ENCODE results near the gene PCDHA1.

PCDHA1 gene

DNA sequence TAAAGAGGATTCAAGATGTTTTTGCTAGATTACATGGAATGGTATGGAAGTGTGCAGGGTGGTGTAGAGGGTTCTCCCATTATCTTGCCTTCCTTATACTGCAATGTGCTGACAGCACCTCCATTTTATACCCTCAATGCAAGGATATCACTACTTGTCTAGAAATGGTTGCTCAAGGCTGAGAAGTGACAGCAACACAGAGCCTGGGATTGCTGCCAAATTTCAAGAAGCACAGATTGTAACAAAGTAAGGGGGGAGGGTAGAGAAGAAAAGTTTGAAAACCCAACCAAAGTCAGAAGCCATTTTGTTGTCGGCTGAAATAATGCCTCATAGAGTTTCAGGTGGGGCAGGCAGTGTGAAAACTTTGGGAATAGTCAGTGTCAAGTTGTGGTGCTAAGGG is 210.1 kb downstream of the PCDHA1 start:
- Histone ChIP-seq H3K79me1 (ENCODE audit: low read length) (no peaks in the 10 kb centered on the region), H3K79me2 (ENCODE audit: control insufficient read depth, insufficient read depth, low read length, poor library complexity) (no peaks in the 10 kb centered on the region), H2BK5ac (ENCODE audit: low read depth, low read length, poor library complexity) (no peak overlapping the region), H3K9me3 (ENCODE audit: insufficient read depth, low read depth, low read length) (no peaks in the 10 kb centered on the region), H4K91ac (ENCODE audit: low read depth, low read length) (no peak overlapping the region), H3K4me3 (ENCODE audit: low read depth, low read length) (no peak overlapping the region), H2AK5ac (ENCODE audit: low read length) (no peak overlapping the region), H3K23ac (ENCODE audit: low read length) (no peak overlapping the region), H3K4me1 (ENCODE audit: control insufficient read depth in 1 of 2, insufficient read depth in 2 of 2, low read length in 2 of 2) (no peaks in the 10 kb centered on the region), H3K4me2 (ENCODE audit: low read length) (no peak overlapping the region), H4K8ac (ENCODE audit: low read depth, low read length) (no peak overlapping the region), H2AFZ (ENCODE audit: insufficient read depth, low read length, poor library complexity) (no peak overlapping the region), H2BK12ac (ENCODE audit: low read length) (no peak overlapping the region), H3K9ac (ENCODE audit: low read length) (no peak overlapping the region), H4K12ac (ENCODE audit: low read depth, low read length) (no peak overlapping the region), H2BK120ac (ENCODE audit: insufficient read depth, low read length, poor library complexity) (no peak overlapping the region), H3K18ac (ENCODE audit: low read length) (no peak overlapping the region), H3K27ac (ENCODE audit: low read depth, low read length) (no peak overlapping the region), H3K14ac (ENCODE audit: low read length) (no peak overlapping the region), H3K27me3 (ENCODE audit: insufficient read depth, low read length) (no peaks in the 10 kb centered on the region), H3K36me3 (ENCODE audit: control insufficient read depth in 1 of 2, insufficient read depth in 2 of 2, low read length in 2 of 2) (no peaks in the 10 kb centered on the region), H3K4ac (ENCODE audit: low read depth, low read length) (no peak overlapping the region)
- no peak for DNase-seq
- WGBS (ENCODE audit: extremely low coverage, insufficient coverage, insufficient read length) = no CpG with 5 or more reads among the region's 1 CpG

DNA sequence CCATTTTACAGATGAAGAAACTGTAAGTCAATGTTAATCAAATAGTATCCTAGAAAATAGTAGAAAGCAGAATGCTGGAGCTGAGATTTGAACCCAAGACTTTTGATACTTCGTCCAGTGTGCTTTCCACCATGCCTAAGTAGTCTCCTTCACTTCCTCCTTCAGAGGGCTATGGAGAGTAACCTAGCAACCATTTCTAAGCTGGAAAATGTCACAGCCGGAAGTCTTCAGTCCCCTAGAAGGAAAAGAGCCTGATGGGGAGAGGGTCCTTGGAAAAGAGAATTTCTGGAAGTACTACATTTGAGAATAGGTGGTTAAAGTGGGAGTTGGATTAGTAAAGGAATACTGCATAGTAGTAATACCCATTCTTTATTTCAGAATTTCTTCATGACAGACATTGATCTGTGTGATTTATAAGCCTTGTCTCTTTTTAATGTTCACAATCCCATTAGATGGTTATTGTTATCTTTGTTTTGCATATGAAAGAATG is 213.0 kb downstream of the PCDHA1 start:
- H3K4me2 ChIP-seq (ENCODE audit: low read length) = no peak overlapping the region
- no peak overlapping the region for H3K23ac ChIP-seq (ENCODE audit: low read length)

DNA sequence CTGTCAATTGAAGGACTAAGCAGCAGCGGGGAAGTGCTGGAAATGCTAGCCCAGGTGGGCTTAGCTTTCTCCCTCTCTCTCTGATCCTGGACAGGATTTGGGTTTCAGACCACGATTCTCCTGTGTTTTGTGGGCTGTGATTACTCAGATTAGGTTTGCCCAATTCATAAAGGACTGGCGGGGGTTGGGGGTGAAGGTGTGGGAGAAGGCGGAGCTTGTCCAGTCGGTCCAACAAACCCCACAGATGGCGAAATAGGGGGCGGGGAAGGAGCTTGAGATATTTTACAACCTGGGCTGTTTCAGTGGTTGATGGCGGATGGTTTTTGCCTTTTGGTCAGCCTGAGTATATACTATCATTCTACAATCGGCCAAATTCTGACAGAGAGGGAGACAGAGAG is 215.5 kb downstream of the PCDHA1 start:
- Histone ChIP-seq H3K14ac (ENCODE audit: low read length) (no peak overlapping the region), H3K4me2 (ENCODE audit: low read length) (peak overlapping the region; percentile 94), H2AFZ (ENCODE audit: insufficient read depth, low read length, poor library complexity) (peak overlapping the region; percentile 66), H4K12ac (ENCODE audit: low read depth, low read length) (peak overlapping the region; percentile 51), H3K9ac (ENCODE audit: low read length) (no peak overlapping the region), H3K4me1 (ENCODE audit: control insufficient read depth in 1 of 2, insufficient read depth in 2 of 2, low read length in 2 of 2) (peaks cover 6% of the 10 kb centered on the region in 2 experiments), H3K18ac (ENCODE audit: low read length) (peak overlapping the region; percentile 29), H2BK120ac (ENCODE audit: insufficient read depth, low read length, poor library complexity) (peak overlapping the region; percentile 56), H3K9me3 (ENCODE audit: insufficient read depth, low read depth, low read length) (no peaks in the 10 kb centered on the region), H2BK12ac (ENCODE audit: low read length) (no peak overlapping the region), H3K79me2 (ENCODE audit: control insufficient read depth, insufficient read depth, low read length, poor library complexity) (peaks cover 1% of the 10 kb centered on the region), H4K91ac (ENCODE audit: low read depth, low read length) (no peak overlapping the region), H3K27me3 (ENCODE audit: insufficient read depth, low read length) (no peaks in the 10 kb centered on the region), H2BK5ac (ENCODE audit: low read depth, low read length, poor library complexity) (peak overlapping the region; percentile 42), H4K8ac (ENCODE audit: low read depth, low read length) (peak overlapping the region; percentile 74), H3K79me1 (ENCODE audit: low read length) (peaks cover 13% of the 10 kb centered on the region), H3K36me3 (ENCODE audit: control insufficient read depth in 1 of 2, insufficient read depth in 2 of 2, low read length in 2 of 2) (no peaks in the 10 kb centered on the region), H2AK5ac (ENCODE audit: low read length) (no peak overlapping the region), H3K27ac (ENCODE audit: low read depth, low read length) (peak overlapping the region; percentile 66), H3K4ac (ENCODE audit: low read depth, low read length) (no peak overlapping the region), H3K23ac (ENCODE audit: low read length) (no peak overlapping the region), H3K4me3 (ENCODE audit: low read depth, low read length) (no peak overlapping the region)
- no peak for DNase-seq
- no CpG with 5 or more reads among the region's 9 CpGs for WGBS (ENCODE audit: extremely low coverage, insufficient coverage, insufficient read length)

More for the DNA sequence above, 213.0 kb downstream of the PCDHA1 start:
- no CpG with 5 or more reads among the region's 2 CpGs for WGBS (ENCODE audit: extremely low coverage, insufficient coverage, insufficient read length)
- Histone ChIP-seq H2BK5ac (ENCODE audit: low read depth, low read length, poor library complexity) (no peak overlapping the region), H3K14ac (ENCODE audit: low read length) (no peak overlapping the region), H3K27ac (ENCODE audit: low read depth, low read length) (no peak overlapping the region), H3K36me3 (ENCODE audit: control insufficient read depth in 1 of 2, insufficient read depth in 2 of 2, low read length in 2 of 2) (no peaks in the 10 kb centered on the region), H2AFZ (ENCODE audit: insufficient read depth, low read length, poor library complexity) (no peak overlapping the region), H3K27me3 (ENCODE audit: insufficient read depth, low read length) (no peaks in the 10 kb centered on the region), H2AK5ac (ENCODE audit: low read length) (no peak overlapping the region), H2BK120ac (ENCODE audit: insufficient read depth, low read length, poor library complexity) (no peak overlapping the region), H4K8ac (ENCODE audit: low read depth, low read length) (no peak overlapping the region), H3K79me1 (ENCODE audit: low read length) (peaks cover 13% of the 10 kb centered on the region), H3K18ac (ENCODE audit: low read length) (no peak overlapping the region), H4K91ac (ENCODE audit: low read depth, low read length) (no peak overlapping the region), H3K79me2 (ENCODE audit: control insufficient read depth, insufficient read depth, low read length, poor library complexity) (peaks cover 1% of the 10 kb centered on the region), H4K12ac (ENCODE audit: low read depth, low read length) (no peak overlapping the region), H3K9me3 (ENCODE audit: insufficient read depth, low read depth, low read length) (no peaks in the 10 kb centered on the region), H3K4me3 (ENCODE audit: low read depth, low read length) (no peak overlapping the region), H3K4ac (ENCODE audit: low read depth, low read length) (no peak overlapping the region), H3K4me1 (ENCODE audit: control insufficient read depth in 1 of 2, insufficient read depth in 2 of 2, low read length in 2 of 2) (peaks cover 2 to 4% of the 10 kb centered on the region in 2 experiments), H2BK12ac (ENCODE audit: low read length) (no peak overlapping the region), H3K9ac (ENCODE audit: low read length) (no peak overlapping the region)
- no peak for DNase-seq

DNA sequence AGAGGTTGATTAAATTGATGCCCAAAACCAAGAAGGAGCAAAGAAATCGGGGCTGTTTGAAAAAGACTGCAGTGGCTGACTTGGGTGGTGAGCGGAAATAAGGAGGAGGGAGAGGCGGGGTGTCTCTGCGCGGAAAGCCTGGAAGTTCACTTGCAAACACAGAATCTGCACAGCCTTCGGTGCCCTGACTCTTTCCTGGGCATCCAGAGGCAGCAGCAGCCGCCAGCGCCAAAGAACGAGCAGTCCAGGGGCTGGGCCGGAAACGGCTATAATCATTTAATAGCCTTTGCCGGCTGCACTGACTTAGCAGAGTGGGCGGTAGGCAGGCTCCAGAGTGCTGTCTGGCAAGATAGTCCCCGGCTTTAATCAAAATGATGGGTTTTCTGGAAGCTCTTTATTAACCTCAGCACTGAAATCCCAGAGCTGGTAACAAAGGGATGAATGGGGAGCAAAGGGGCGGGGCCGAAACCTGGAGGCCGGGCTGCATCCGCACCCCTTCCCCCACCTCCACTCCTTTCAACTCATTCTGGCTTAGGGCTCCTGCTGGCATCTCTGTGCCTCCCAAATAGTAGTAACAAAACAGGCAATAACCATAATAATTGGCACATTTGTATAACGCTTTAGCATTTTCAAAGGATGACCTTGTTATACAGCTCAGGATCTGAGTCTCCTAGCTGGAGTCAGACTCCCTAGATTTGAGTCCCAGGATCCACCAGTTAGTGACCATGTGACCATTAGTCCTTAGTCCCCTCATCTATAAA is 216.1 kb downstream of the PCDHA1 start:
- H3K79me2 ChIP-seq (ENCODE audit: control insufficient read depth, insufficient read depth, low read length, poor library complexity) = peaks cover 1% of the 10 kb centered on the region
- peak overlapping the region; percentile 94 for H3K4me2 ChIP-seq (ENCODE audit: low read length)
- no peak overlapping the region for H3K4ac ChIP-seq (ENCODE audit: low read depth, low read length)
- peak overlapping the region; percentile 66 for H3K27ac ChIP-seq (ENCODE audit: low read depth, low read length)
- no peak overlapping the region for H2BK12ac ChIP-seq (ENCODE audit: low read length)
- H4K91ac ChIP-seq (ENCODE audit: low read depth, low read length) = no peak overlapping the region
- WGBS (ENCODE audit: extremely low coverage, insufficient coverage, insufficient read length) = no CpG with 5 or more reads among the region's 19 CpGs
- H4K8ac ChIP-seq (ENCODE audit: low read depth, low read length) = peak overlapping the region; percentile 46
- peaks cover 13% of the 10 kb centered on the region for H3K79me1 ChIP-seq (ENCODE audit: low read length)
- H3K4me1 ChIP-seq (ENCODE audit: control insufficient read depth in 1 of 2, insufficient read depth in 2 of 2, low read length in 2 of 2) = peaks cover 6% of the 10 kb centered on the region in 2 experiments
- no peak overlapping the region for H4K12ac ChIP-seq (ENCODE audit: low read depth, low read length)
- H2BK5ac ChIP-seq (ENCODE audit: low read depth, low read length, poor library complexity) = no peak overlapping the region
- H3K18ac ChIP-seq (ENCODE audit: low read length) = no peak overlapping the region
- peak overlapping the region; percentile 56 for H2BK120ac ChIP-seq (ENCODE audit: insufficient read depth, low read length, poor library complexity)
- no peak overlapping the region for H2AK5ac ChIP-seq (ENCODE audit: low read length)
- H3K23ac ChIP-seq (ENCODE audit: low read length) = no peak overlapping the region
- H3K27me3 ChIP-seq (ENCODE audit: insufficient read depth, low read length) = no peaks in the 10 kb centered on the region
- H2AFZ ChIP-seq (ENCODE audit: insufficient read depth, low read length, poor library complexity) = peak overlapping the region; percentile 69
- no peak overlapping the region for H3K14ac ChIP-seq (ENCODE audit: low read length)
- DNase-seq = no peak
- no peak overlapping the region for H3K9ac ChIP-seq (ENCODE audit: low read length)
- H3K36me3 ChIP-seq (ENCODE audit: control insufficient read depth in 1 of 2, insufficient read depth in 2 of 2, low read length in 2 of 2) = no peaks in the 10 kb centered on the region
- H3K4me3 ChIP-seq (ENCODE audit: low read depth, low read length) = peak overlapping the region; percentile 61
- H3K9me3 ChIP-seq (ENCODE audit: insufficient read depth, low read depth, low read length) = no peaks in the 10 kb centered on the region

Measured in trophoblast cell (in vitro differentiated cells and primary cell).